Stimulated activated CD8-positive, alpha-beta memory T cell treated with anti-CD3 and anti-CD28 coated beads, Interleukin-4, amount 100 ng/mL, for 48 hours (primary cell): ENCODE data around the gene TMCC1.
A peak's percentile ranks its signal among the peaks of the same experiment; 100 is the strongest.
"Not testable (repeated sequence)": the region's sequence is repeated elsewhere in the genome, so short reads cannot be mapped to it uniquely, and the experiment has no call there.

Experiments used
- DNase-seq: peaks from one replicate; pipeline ENCODE4 v3.0.0-alpha.2; 2020

TMCC1 gene

GRCh38 chr3:129673012-129673411, 220.5 kb downstream of the TMCC1 start:
- DNase-seq = no peak

GRCh38 chr3:129672412-129672811, 221.1 kb downstream of the TMCC1 start:
- no peak for DNase-seq

GRCh38 chr3:129665024-129665768, 228.3 kb downstream of the TMCC1 start:
- no peak for DNase-seq

- no peak for DNase-seq
Observed at GRCh38 chr3:129663930-129664646, 229.4 kb downstream of the TMCC1 start.

GRCh38 chr3:129663045-129663446, 230.5 kb downstream of the TMCC1 start:
- no peak for DNase-seq

- DNase-seq = no peak
Observed at GRCh38 chr3:129662191-129662608, 231.3 kb downstream of the TMCC1 start.

GRCh38 chr3:129661766-129662165, 231.7 kb downstream of the TMCC1 start:
- DNase-seq = no peak

- no peak for DNase-seq
Observed at GRCh38 chr3:129658110-129658843, 235.2 kb downstream of the TMCC1 start.

GRCh38 chr3:129657261-129658046, 236.1 kb downstream of the TMCC1 start:
- DNase-seq = no peak

GRCh38 chr3:129656659-129657247, 236.8 kb downstream of the TMCC1 start:
- no peak for DNase-seq

- DNase-seq = no peak
Observed at GRCh38 chr3:129655291-129655700, 238.2 kb downstream of the TMCC1 start.

GRCh38 chr3:129654131-129654530, 239.4 kb downstream of the TMCC1 start:
- no peak for DNase-seq

- no peak for DNase-seq
Observed at GRCh38 chr3:129653019-129653418, 240.5 kb downstream of the TMCC1 start.

- DNase-seq = no peak
Observed at GRCh38 chr3:129651435-129652202, 241.9 kb downstream of the TMCC1 start.

- DNase-seq = peak; percentile 69
Observed at GRCh38 chr3:129650256-129650872, 243.1 kb downstream of the TMCC1 start.

GRCh38 chr3:129648391-129648790, 245.1 kb downstream of the TMCC1 start:
- DNase-seq = no peak

GRCh38 chr3:129645286-129645685, 248.2 kb downstream of the TMCC1 start:
- no peak for DNase-seq

GRCh38 chr3:129644836-129645235, 248.7 kb downstream of the TMCC1 start:
- no peak for DNase-seq

GRCh38 chr3:129641567-129642260, 251.8 kb downstream of the TMCC1 start:
- not testable (repeated sequence) for DNase-seq

GRCh38 chr3:129640985-129641384, 252.5 kb downstream of the TMCC1 start:
- DNase-seq = not testable (repeated sequence)
